Measurements from ENCODE around the gene TTYH2.

The TTYH2 gene

GRCh38 chr17:74223901-74224300, 10.5 kb downstream of the TTYH2 start:
- Mint-ChIP-seq H3K36me3 (ENCODE audit: low read depth) (no peaks in the 10 kb centered on the region), H3K4me3 (no peak overlapping the region), H3K4me1 (peaks cover 33% of the 10 kb centered on the region), H3K27me3 (ENCODE audit: low read depth, poor library complexity) (peaks cover 9% of the 10 kb centered on the region), H3K27ac (peak overlapping the region; percentile 25), H3K9me3 (no peaks in the 10 kb centered on the region)
- no peak for DNase-seq
- TF ChIP-seq CTCF (IDR thresholded peaks at IDR 0.05), result no peak

GRCh38 chr17:74224959-74225725, 11.8 kb downstream of the TTYH2 start:
- DNase-seq, result no peak
- peaks cover 15% of the 10 kb centered on the region for H3K27me3 Mint-ChIP-seq (ENCODE audit: low read depth, poor library complexity)
- no peak overlapping the region for H3K4me3 Mint-ChIP-seq
- no peaks in the 10 kb centered on the region for H3K36me3 Mint-ChIP-seq (ENCODE audit: low read depth)
- H3K9me3 Mint-ChIP-seq, result no peaks in the 10 kb centered on the region
- TF ChIP-seq CTCF (IDR thresholded peaks at IDR 0.05), result no peak
- no peak overlapping the region for H3K27ac Mint-ChIP-seq
- peaks cover 33% of the 10 kb centered on the region for H3K4me1 Mint-ChIP-seq

- H3K9me3 Mint-ChIP-seq, result no peaks in the 10 kb centered on the region
- no peak overlapping the region for H3K4me3 Mint-ChIP-seq
- peaks cover 33% of the 10 kb centered on the region for H3K4me1 Mint-ChIP-seq
- no peak overlapping the region for H3K27ac Mint-ChIP-seq
- H3K36me3 Mint-ChIP-seq (ENCODE audit: low read depth), result no peaks in the 10 kb centered on the region
- peaks cover 19% of the 10 kb centered on the region for H3K27me3 Mint-ChIP-seq (ENCODE audit: low read depth, poor library complexity)
- TF ChIP-seq CTCF (IDR thresholded peaks at IDR 0.05), result no peak
- no peak for DNase-seq
Measured at GRCh38 chr17:74226252-74226651, 12.9 kb downstream of the TTYH2 start.

GRCh38 chr17:74227271-74228080, 14.1 kb downstream of the TTYH2 start:
- H3K36me3 Mint-ChIP-seq (ENCODE audit: low read depth), result no peaks in the 10 kb centered on the region
- TF ChIP-seq CTCF (IDR thresholded peaks at IDR 0.05), result no peak
- H3K4me1 Mint-ChIP-seq, result peaks cover 41% of the 10 kb centered on the region
- no peak overlapping the region for H3K4me3 Mint-ChIP-seq
- no peak for DNase-seq
- H3K27ac Mint-ChIP-seq, result no peak overlapping the region
- H3K9me3 Mint-ChIP-seq, result no peaks in the 10 kb centered on the region
- H3K27me3 Mint-ChIP-seq (ENCODE audit: low read depth, poor library complexity), result peaks cover 22% of the 10 kb centered on the region

- H3K9me3 Mint-ChIP-seq, result no peaks in the 10 kb centered on the region
Measured at GRCh38 chr17:74228306-74228978, 15.1 kb downstream of the TTYH2 start.

More at GRCh38 chr17:74228306-74228978, 15.1 kb downstream of the TTYH2 start:
- DNase-seq, result no peak
- H3K27ac Mint-ChIP-seq, result no peak overlapping the region
- peaks cover 22% of the 10 kb centered on the region for H3K27me3 Mint-ChIP-seq (ENCODE audit: low read depth, poor library complexity)
- no peaks in the 10 kb centered on the region for H3K36me3 Mint-ChIP-seq (ENCODE audit: low read depth)
- peaks cover 47% of the 10 kb centered on the region for H3K4me1 Mint-ChIP-seq
- TF ChIP-seq CTCF (IDR thresholded peaks at IDR 0.05), result no peak
- H3K4me3 Mint-ChIP-seq, result no peak overlapping the region
